ENCODE data around the gene RANBP3L. TPM values are rescaled to one million over a fixed set of nuclear protein-coding genes. Genes with fewer than 3 reads are reported as not detected.

The RANBP3L gene
- polyA plus RNA-seq, 1 donor from 2014 or later = 2.5 TPM

- H3K4me3 ChIP-seq (ENCODE audit: low read length) = no peak overlapping the region
- no peak overlapping the region for H3K9ac ChIP-seq (ENCODE audit: low read length)
Observed at GRCh38 chr5:36281626-36282025, 20.1 kb downstream of the RANBP3L start.

DNA sequence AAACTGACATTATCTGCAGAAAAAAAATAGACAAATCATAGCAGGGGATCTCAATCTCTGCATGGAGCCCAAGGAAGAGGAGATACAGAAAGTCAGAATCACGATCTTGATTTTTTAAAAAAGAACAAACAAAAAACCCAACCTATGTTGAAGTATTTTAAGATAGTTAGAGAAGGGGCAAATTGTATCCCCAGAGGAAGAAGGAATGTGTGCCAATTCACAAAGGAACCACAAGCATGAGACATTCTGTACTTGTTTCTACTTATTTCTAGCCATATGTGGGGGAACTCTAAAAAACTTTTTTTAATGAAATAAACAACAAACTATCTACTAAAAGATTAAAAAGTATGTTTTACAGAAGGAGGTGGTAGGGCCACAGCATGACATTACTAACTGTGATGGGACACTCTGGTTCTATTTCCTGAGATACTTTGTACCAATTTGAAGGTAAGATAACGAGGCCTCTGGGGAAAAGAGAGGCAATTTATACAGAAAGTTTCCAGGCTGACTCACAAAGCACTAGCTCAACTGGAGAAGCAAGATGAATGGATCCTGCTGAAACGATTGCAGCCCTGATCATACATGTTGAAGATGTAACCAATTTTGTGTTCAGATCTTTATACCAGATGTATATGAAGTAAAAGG, 22.5 kb downstream of the RANBP3L start:
- no peaks in the 10 kb centered on the region for H3K9me2 ChIP-seq (ENCODE audit: insufficient read depth, low read length)
- H3K27ac ChIP-seq (ENCODE audit: low read length) = no peak overlapping the region
- H3K27me3 ChIP-seq (ENCODE audit: insufficient read depth, low read depth, low read length) = no peaks in the 10 kb centered on the region
- H3K9me3 ChIP-seq (ENCODE audit: low read length) = no peaks in the 10 kb centered on the region
- no peaks in the 10 kb centered on the region for H3K79me2 ChIP-seq (replicated peaks; ENCODE audit: insufficient read depth, low read length)
- no peaks in the 10 kb centered on the region for H3F3A ChIP-seq (ENCODE audit: insufficient read depth, low read length, poor library complexity, severe bottlenecking)
- no peak overlapping the region for H3K9ac ChIP-seq (ENCODE audit: low read length)
- H4K20me1 ChIP-seq (ENCODE audit: insufficient read depth) = no peaks in the 10 kb centered on the region
- no peak overlapping the region for H2AFZ ChIP-seq (ENCODE audit: low read depth, low read length)
- TF ChIP-seq, protein P1, sequence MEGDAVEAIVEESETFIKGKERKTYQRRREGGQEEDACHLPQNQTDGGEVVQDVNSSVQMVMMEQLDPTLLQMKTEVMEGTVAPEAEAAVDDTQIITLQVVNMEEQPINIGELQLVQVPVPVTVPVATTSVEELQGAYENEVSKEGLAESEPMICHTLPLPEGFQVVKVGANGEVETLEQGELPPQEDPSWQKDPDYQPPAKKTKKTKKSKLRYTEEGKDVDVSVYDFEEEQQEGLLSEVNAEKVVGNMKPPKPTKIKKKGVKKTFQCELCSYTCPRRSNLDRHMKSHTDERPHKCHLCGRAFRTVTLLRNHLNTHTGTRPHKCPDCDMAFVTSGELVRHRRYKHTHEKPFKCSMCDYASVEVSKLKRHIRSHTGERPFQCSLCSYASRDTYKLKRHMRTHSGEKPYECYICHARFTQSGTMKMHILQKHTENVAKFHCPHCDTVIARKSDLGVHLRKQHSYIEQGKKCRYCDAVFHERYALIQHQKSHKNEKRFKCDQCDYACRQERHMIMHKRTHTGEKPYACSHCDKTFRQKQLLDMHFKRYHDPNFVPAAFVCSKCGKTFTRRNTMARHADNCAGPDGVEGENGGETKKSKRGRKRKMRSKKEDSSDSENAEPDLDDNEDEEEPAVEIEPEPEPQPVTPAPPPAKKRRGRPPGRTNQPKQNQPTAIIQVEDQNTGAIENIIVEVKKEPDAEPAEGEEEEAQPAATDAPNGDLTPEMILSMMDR (IDR thresholded peaks at IDR 0.05; ENCODE audit: poor library complexity, severe bottlenecking) = no peak
- TF ChIP-seq MXI1 (conservative IDR thresholded peaks at IDR 0.05; ENCODE audit: poor library complexity, severe bottlenecking) (no peak), SMC3 (conservative IDR thresholded peaks at IDR 0.05; ENCODE audit: poor library complexity) (no peak), TAF1 (IDR thresholded peaks at IDR 0.05; ENCODE audit: low read depth) (no peak), EP300 (conservative IDR thresholded peaks at IDR 0.05; ENCODE audit: poor library complexity, severe bottlenecking) (no peak), EZH2 (IDR thresholded peaks at IDR 0.05; ENCODE audit: borderline replicate concordance, insufficient read depth, low read length, poor library complexity, severe bottlenecking) (no peak), RAD21 (conservative IDR thresholded peaks at IDR 0.05) (no peak), POLR2AphosphoS5 (IDR thresholded peaks at IDR 0.05) (no peak)
- TF ChIP-seq, protein P2, sequence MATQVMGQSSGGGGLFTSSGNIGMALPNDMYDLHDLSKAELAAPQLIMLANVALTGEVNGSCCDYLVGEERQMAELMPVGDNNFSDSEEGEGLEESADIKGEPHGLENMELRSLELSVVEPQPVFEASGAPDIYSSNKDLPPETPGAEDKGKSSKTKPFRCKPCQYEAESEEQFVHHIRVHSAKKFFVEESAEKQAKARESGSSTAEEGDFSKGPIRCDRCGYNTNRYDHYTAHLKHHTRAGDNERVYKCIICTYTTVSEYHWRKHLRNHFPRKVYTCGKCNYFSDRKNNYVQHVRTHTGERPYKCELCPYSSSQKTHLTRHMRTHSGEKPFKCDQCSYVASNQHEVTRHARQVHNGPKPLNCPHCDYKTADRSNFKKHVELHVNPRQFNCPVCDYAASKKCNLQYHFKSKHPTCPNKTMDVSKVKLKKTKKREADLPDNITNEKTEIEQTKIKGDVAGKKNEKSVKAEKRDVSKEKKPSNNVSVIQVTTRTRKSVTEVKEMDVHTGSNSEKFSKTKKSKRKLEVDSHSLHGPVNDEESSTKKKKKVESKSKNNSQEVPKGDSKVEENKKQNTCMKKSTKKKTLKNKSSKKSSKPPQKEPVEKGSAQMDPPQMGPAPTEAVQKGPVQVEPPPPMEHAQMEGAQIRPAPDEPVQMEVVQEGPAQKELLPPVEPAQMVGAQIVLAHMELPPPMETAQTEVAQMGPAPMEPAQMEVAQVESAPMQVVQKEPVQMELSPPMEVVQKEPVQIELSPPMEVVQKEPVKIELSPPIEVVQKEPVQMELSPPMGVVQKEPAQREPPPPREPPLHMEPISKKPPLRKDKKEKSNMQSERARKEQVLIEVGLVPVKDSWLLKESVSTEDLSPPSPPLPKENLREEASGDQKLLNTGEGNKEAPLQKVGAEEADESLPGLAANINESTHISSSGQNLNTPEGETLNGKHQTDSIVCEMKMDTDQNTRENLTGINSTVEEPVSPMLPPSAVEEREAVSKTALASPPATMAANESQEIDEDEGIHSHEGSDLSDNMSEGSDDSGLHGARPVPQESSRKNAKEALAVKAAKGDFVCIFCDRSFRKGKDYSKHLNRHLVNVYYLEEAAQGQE (IDR thresholded peaks at IDR 0.05; ENCODE audit: borderline replicate concordance) = no peak
- no peak overlapping the region for H3K4me3 ChIP-seq (ENCODE audit: low read length)
- H3K36me3 ChIP-seq (ENCODE audit: insufficient read depth, low read length) = no peaks in the 10 kb centered on the region
- no peak overlapping the region for H3K4me2 ChIP-seq (ENCODE audit: low read length)

More at GRCh38 chr5:36281626-36282025, 20.1 kb downstream of the RANBP3L start:
- H3F3A ChIP-seq (ENCODE audit: insufficient read depth, low read length, poor library complexity, severe bottlenecking) = no peaks in the 10 kb centered on the region
- H4K20me1 ChIP-seq (ENCODE audit: insufficient read depth) = no peaks in the 10 kb centered on the region
- H2AFZ ChIP-seq (ENCODE audit: low read depth, low read length) = no peak overlapping the region
- H3K27me3 ChIP-seq (ENCODE audit: insufficient read depth, low read depth, low read length) = no peaks in the 10 kb centered on the region
- H3K4me2 ChIP-seq (ENCODE audit: low read length) = no peak overlapping the region
- no peak for TF ChIP-seq EZH2 (IDR thresholded peaks at IDR 0.05; ENCODE audit: borderline replicate concordance, insufficient read depth, low read length, poor library complexity, severe bottlenecking)
- TF ChIP-seq TAF1 (IDR thresholded peaks at IDR 0.05; ENCODE audit: low read depth) = no peak
- no peak for TF ChIP-seq RAD21 (conservative IDR thresholded peaks at IDR 0.05)
- TF ChIP-seq, protein P2 (IDR thresholded peaks at IDR 0.05; ENCODE audit: borderline replicate concordance) = no peak
- no peaks in the 10 kb centered on the region for H3K9me3 ChIP-seq (ENCODE audit: low read length)
- H3K27ac ChIP-seq (ENCODE audit: low read length) = no peak overlapping the region
- no peaks in the 10 kb centered on the region for H3K79me2 ChIP-seq (replicated peaks; ENCODE audit: insufficient read depth, low read length)
- H3K36me3 ChIP-seq (ENCODE audit: insufficient read depth, low read length) = no peaks in the 10 kb centered on the region
- H3K9me2 ChIP-seq (ENCODE audit: insufficient read depth, low read length) = no peaks in the 10 kb centered on the region
